GM10266 (cell line): ENCODE measurements around the gene PMF1.
"Not testable (repeated sequence)": the region's sequence is repeated elsewhere in the genome, so short reads cannot be mapped to it uniquely, and the experiment has no call there.

Source experiments
- DNase-seq: peaks from one replicate; pipeline ENCODE4 v3.0.0; 2012; ENCODE audit errors: extremely low spot score
- CTCF ChIP-seq: IDR thresholded peaks from 2 replicates; pipeline ENCODE4 v1.5.1; 2012; ENCODE audit warnings: mild to moderate bottlenecking, low read depth; ENCODE audit not compliant: control insufficient read depth, insufficient read depth; ENCODE audit errors: missing control alignments

Gene PMF1

DNA sequence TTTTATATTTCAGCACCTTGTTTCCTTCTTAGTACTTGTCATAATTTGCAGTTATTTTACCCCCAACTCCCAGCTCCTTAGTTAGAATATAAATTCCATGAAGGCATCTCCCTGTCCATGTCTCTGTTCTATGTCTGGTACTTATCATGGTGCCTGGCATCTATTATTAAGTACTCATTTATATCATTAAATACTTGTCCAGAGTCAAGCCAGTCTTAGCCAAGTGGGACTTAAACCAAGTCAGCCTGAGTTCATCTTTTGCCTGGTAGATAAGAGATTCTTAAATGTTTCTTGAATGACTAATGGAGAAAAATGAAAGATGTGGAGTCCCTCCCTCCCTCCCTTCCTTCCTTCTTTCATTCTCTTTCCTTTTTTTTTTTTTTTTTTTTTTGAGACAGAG, 9.5 kb upstream of the PMF1 start:
- no peak for DNase-seq
- TF ChIP-seq CTCF: no peak

GRCh38 chr1:156204686-156205085, 8.1 kb upstream of the PMF1 start:
- no peak for TF ChIP-seq CTCF

GRCh38 chr1:156211243-156211642, 1.6 kb upstream of the PMF1 start:
- no peak for TF ChIP-seq CTCF
- no peak for DNase-seq

More at GRCh38 chr1:156204686-156205085, 8.1 kb upstream of the PMF1 start:
- no peak for DNase-seq

DNA sequence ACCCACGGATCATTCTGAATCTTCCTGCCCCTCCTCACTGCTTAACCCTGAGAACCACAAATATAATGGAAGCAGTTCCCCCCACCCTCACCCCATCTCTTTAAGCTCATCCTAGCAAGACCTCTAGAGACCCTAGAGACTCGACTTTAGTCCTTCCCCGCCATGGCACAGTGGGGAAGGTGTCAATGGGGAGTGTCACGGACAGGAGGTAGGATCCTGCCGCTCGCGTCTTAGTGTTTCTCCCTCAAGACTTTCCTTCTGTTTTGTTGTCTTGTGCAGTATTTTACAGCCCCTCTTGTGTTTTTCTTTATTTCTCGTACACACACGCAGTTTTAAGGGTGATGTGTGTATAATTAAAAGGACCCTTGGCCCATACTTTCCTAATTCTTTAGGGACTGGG, 677 bp upstream of the PMF1 start:
- no peak for DNase-seq
- no peak for TF ChIP-seq CTCF

GRCh38 chr1:156213644-156213966, 798 bp downstream of the PMF1 start:
- peak; percentile 29 for DNase-seq
- no peak for TF ChIP-seq CTCF

GRCh38 chr1:156214024-156214748, 1.4 kb downstream of the PMF1 start:
- no peak for DNase-seq
- TF ChIP-seq CTCF: no peak

DNA sequence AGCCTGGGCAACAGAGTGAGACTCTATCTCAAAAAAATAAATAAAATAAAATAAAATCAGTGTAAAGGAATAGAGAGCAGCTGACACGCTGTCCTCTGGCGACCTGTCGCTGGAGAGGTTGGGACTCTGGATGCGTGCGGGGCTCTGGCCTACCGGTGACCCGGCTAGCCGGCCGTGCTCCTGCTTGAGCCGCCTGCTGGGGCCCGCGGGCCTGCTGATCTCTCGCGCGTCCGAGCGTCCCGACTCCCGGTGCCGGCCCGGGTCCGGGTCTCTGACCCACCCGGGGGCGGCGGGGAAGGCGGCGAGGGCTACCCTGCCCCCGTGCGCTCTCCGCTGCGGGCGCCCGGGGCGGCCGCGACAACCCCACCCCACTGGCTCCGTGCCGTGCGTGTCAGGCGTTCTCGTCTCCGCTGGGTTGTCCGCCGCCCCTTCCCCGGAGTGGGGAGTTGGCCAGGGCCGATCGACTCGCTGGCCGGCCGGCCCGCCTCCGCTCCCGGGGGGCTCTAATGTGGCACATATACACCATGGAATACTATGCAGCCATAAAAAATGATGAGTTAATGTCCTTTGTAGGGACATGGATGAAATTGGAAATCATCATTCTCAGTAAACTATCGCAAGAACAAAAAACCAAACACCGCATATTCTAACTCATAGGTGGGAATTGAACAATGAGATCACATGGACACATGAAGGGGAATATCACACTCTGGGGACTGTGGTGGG, 3.7 kb downstream of the PMF1 start:
- not testable (repeated sequence) for DNase-seq
